Measurements from ENCODE around the gene ITPRID2.

ITPRID2 gene

DNA sequence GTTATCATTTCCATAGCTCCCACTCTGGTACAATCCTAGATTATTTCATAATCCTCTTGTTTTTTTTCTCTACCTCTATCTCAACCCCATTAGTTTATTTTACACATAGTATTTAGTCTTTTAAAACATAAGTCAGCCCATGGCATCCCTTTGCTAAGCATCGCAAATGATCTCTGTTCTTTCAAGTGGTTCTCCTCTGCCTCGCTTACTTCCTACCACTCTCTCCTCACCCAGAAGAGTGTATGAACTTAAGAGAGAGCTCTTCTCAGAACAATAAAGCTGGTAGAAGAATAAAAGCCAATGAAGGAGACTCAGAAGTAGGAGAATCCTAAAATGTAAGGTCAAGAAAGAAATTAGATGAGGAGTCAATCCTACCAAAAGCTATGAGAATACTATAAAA is 12.2 kb upstream of the ITPRID2 start:
- no peak for DNase-seq (ENCODE audit: low read depth in 1 of 2, low spot score in 1 of 2)

DNA sequence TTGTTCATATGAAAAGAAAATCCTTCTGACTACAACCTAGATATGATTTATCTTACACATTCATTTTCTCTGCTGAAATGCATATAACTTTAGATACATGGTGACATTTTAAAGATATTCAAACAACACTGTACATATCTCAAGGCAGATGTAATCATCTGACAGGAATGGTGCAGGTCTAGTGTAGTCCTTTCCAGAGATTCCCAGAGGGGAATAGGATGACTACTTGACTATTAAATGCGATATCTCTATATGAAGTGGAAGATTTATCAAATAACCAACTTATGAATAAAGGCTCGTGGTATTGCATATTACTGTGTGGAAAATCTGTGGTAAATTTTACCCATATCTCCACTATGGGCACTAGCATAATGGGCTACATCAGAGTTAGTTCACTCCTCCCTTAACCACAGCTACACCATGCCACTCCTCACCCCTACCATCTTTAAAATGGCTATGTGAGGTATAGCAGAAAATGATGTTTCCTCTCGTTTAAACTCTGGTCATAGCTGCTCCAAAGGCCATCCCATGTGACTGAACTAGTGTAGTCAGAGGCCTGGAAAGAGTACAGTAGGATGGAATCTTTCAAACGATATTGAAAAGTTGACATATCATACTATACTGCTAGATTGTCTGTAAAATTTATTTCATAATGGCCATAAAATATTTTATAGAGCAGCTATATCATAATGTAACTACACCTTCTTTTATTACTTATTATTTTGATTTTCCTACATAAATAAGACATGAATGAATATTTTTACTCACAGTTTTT is 9.1 kb upstream of the ITPRID2 start:
- DNase-seq (ENCODE audit: low read depth in 1 of 2, low spot score in 1 of 2): no peak

DNA sequence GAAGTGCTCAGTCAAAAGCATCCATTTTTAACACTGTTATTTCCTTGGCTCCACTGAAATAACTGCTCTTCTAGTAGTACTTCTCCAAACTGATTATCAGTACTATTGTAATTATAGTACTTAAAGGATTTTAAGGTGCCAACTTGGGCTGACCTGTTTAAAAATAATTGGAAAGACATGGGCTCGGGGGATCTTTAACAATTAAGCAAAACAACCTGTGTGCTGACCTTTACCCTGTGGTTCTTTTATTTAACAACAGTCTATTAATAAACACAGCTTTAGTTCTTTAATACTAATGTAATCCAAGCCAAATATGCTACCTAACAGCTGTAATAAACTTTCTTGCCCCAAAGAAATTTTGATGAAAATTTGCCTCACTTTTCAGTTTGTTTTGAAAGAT is 6.9 kb upstream of the ITPRID2 start:
- DNase-seq (ENCODE audit: low read depth in 1 of 2, low spot score in 1 of 2): no peak

DNA sequence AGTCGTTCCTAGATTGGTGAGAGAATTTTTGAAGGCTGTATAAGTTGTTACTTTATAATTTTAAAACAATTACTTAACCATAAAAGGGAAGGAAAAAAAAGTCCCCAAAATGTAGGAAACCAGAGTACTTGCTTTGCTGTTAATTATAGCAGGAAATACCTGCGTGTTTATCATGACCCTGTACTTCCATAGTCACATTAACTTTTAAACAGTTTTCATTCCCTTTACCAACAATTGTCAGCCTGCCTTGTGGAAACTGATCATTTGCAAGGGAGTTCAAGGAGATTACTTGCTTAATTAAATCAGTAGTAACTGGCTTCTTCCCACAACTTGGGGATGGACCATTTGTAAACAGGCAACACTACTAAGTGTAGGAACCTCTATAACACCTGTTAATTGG is 6.4 kb upstream of the ITPRID2 start:
- DNase-seq (ENCODE audit: low read depth in 1 of 2, low spot score in 1 of 2): no peak

DNA sequence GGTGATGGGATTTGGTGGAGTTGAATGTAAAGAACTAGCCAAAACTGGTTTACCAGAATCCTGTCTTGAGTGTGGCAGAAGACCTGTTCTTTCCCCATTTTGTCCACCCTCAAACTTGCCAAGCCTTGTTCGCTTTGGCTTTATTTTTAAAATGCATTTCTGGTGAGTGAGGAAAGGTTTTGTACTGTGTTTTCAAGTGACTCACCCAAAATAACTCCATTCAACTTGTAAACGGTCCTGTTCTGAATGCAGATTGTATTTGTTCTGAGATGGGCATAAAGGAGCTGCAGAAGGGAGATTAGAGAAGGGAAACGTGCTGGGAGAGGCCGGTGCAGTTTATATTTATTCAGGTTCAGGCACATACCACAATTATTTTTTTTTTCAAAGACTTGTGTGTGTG is 5.3 kb upstream of the ITPRID2 start:
- DNase-seq (ENCODE audit: low read depth in 1 of 2, low spot score in 1 of 2): no peak

DNA sequence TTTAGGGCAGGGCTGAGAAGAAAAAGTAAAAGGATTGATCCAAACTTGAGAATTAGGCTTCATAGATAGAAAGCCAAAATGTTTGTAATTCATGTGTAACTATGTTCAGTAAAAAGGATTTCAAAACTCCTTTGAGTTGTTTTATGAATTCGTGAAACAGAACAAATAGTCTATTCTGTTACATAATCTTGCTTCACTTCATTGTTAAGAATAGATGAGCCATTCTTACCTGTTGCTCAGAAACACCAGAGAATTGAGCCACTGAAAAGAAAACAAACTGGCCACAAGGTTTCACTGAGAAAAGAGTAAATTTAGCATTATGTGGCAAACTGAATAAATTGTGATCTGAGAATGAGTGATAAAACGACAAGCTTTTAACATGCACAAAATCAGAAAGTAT is 4.5 kb upstream of the ITPRID2 start:
- DNase-seq (ENCODE audit: low read depth in 1 of 2, low spot score in 1 of 2): no peak

DNA sequence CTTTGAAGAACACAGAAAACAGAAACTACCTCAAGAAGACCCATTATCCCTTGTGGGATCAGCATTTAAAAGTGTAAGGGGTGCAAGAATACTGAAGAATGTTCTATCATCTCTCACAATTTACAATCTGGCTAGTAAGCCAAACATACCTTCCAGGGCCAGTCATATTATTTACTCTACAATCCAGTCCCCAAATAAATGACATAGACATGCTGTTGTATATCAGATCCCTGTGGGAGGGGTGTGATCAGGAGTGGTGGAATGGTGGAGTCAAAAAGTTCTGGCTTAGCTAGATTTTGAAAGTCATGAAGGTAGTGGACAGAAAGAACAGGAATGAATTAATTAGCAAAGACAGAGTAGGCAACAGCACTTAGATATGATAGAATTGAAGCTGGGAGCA is 1.8 kb upstream of the ITPRID2 start:
- DNase-seq (ENCODE audit: low read depth in 1 of 2, low spot score in 1 of 2): no peak

DNA sequence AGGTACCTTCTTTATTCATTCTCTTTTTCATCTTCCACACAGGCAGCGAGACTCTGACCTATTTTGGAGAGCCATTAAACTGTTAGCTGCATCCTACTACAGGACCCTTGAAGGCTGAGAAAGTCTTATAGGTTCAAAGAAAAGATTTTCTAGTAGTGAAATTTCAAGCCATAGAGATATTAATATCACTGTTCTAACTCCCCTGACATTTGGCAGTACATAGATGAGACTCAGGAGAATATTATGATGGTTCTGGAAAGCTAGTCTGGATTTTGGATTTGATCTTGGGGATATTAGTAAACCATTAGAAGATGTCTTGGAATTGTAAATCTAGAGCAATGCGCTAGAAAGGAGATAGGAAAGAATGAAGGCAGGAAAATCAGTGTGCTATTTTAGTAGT is 1.3 kb upstream of the ITPRID2 start:
- no peak for DNase-seq (ENCODE audit: low read depth in 1 of 2, low spot score in 1 of 2)

DNA sequence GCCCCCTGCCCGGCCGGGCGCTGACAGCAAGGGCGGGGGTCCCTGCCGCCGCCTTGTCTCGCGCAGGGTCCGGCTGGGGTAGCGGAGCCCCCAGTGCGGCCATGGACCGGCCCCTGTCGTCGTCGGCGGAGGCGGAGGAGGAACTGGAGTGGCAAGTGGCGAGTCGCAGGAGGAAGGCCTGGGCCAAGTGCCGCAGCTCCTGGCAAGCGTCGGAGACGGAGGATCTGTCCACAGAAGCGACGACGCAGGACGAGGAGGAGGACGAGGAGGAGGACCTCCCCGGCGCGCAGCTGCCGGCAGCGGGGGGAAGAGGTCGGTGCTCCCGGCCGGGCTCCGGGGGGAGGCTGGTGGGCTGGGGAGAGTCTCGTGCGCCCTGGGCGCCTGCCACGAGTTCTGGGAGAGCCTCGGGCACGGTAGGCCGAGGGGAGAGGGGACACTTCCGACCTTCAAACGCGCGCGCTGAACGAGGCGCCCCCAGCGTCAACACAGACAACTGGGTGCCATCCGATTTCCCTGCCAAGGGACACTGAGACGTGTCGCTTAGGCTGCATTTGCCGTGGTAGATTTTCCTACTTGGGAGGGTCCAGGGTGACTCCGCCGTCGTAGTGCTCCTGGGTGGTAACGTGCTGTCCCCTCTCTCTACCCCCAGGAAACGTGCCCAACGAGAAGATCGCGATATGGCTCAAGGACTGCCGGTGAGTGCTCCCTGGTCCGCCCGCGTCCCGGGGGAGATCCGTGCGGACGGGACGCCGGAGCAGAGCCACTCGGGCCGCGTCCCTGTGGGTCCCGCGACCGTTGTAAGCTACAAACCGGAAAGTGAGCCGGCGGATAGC is 652 bp downstream of the ITPRID2 start:
- peak; percentile 31 to 43 for DNase-seq (ENCODE audit: low read depth in 1 of 2, low spot score in 1 of 2)

DNA sequence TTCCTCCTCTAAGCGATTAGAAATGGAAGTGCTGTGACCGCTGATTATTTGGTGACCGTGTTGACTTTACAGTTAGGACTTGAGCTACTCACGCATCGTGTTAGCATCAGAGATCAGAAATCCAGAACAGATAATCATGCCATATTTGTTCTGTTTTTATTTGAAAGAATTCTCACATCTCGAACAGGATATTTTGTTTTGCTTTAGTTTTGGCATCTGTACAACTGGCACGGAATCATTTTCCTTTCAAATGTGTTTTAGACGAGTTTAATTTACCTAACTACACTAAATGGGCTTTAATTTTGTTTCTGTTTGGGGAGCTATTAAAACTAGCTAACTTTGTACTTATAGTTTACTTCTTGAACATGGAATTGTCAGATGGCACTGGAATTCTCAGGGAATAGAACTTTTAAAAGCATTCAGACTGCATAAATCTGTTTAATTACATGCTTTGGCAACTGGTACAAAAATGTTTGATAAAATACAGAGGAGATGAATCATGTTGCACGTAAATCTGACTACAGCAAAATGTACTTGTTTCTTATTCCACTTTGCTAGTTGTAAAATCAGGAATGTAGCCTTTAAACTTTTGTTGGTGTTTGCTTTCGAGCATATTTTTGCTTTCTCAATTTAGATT is 1.4 kb downstream of the ITPRID2 start:
- no peak for DNase-seq (ENCODE audit: low read depth in 1 of 2, low spot score in 1 of 2)

DNA sequence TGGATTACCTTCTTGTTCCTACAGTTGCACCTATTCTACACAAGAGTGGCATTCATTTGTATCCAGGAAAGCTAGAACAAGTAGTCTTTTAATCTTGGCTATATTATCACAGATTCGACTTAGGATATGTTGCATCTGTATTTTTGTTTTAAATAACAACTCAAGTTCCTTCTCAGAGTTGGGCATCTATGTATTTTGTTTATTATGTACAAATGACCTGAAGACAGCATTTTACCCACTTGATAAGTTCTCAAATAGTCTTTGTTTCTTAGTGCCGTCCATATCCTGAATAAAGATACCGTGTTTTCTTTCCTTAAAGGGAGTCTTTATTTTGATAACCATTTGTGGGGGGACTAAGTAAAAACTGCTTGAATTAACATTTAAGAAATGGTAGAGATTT is 2.9 kb downstream of the ITPRID2 start:
- DNase-seq (ENCODE audit: low read depth in 1 of 2, low spot score in 1 of 2): no peak

DNA sequence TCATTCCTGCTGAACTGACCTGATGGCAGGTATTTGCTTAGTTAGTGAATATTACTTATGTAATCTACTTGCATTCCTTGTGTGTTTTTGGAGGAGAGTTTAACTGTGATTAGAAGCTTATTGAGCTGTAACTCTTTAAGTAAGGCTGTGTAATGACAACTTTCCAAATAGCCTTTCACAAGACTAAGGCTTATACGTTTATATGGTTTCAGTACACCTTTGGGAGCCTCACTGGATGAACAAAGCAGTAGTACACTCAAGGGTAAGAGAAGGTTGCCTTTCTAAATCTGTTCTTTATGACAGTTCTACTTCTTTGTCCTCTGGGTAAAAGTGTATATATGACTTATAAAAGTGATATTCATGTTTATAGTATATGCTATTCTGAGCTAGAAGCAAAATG is 4.3 kb downstream of the ITPRID2 start:
- no peak for DNase-seq (ENCODE audit: low read depth in 1 of 2, low spot score in 1 of 2)

DNA sequence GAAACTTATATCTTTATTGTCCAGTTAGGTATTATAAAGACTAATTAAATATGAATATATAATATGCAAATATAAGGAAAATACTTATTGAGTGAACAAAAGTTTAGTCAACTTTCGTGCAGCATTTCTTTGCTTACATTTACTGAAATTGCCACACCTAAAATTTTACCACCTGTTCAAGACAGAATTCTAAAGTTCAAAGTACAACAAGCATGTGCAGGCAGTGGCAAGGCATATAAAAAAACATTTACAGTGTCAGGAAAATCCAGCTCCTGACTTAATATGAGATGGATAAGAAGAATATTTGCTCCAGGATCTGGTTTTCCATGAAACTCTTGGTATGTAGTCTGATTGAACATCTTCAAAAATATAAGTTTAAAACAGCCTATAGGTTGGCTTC is 4.8 kb downstream of the ITPRID2 start:
- no peak for DNase-seq (ENCODE audit: low read depth in 1 of 2, low spot score in 1 of 2)

DNA sequence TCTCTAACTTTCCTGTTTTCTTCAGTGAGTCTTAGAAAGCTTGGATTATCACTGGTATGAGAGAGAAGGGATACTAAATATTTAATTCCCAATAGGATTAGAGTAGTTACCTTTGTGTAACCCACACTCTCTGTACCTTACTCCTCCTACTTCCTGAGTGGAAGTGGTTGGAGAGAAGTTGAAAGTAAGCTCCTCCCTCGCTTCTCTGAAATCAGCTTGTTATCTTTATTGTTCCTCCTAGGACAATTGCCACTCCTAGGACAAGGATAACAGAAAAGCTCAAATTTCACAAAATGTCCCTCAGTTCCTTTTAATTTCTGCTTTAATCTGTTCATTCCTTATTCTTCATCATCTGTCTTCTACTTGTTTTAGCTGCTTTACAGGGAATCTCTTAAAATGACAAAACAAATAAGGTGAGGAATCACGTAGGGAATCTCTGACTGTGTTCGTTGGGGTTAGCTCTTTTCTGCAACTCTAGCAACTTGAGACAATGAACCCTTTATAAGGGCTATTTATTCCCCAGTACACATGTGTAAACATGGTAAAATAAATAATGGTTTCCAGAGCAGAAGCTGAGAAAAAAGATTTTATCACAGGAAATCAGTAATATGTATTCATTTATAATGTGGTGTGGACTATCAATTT is 8.6 kb downstream of the ITPRID2 start:
- DNase-seq (ENCODE audit: low read depth in 1 of 2, low spot score in 1 of 2): no peak

DNA sequence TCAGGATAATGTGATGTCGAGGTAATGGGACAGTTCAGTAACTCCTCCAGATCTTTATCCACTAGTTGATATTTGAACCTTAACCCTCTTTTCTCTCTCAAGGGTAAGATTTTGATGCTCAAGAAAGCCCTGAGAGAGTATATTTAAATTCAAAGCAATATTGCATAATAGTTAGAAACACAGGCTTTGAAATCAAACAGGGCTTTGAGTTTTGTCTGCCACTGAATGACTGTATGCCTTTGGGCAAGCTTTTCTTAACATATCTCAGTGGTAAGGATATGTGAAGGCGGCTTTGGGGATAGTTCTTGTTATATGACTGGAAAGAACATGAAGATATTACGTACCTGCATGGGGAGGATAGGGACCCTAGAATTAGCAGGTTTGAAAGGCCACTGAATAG is 11.1 kb downstream of the ITPRID2 start:
- no peak for DNase-seq (ENCODE audit: low read depth in 1 of 2, low spot score in 1 of 2)

DNA sequence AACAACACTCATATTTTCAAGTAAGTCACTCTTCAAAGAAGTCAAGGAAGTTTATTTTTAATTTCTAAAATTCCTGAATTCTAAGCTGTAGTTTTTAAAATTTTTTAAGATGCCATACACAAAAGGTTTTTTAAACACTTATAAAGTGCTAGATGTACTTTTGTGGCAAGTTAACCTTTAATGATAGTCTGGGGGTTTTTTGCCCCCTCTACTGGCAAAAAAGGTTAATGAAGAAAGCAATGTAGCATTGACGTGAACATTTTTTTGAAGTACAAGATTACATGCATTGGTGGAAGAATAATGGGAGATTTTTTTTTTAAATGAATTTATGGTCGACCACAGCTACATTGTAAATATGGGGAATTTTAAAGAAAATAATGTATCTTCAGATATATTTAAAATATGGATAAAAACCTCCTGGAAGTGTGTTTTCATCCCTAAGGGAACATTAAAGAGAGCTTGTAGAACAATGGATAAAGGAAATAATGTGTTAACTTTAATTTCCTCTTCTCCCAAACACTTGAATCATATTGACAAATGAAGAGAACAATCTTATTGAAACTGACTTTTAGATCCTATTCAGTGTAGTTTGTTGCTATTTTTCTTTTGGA is 12.6 kb downstream of the ITPRID2 start:
- DNase-seq (ENCODE audit: low read depth in 1 of 2, low spot score in 1 of 2): no peak

DNA sequence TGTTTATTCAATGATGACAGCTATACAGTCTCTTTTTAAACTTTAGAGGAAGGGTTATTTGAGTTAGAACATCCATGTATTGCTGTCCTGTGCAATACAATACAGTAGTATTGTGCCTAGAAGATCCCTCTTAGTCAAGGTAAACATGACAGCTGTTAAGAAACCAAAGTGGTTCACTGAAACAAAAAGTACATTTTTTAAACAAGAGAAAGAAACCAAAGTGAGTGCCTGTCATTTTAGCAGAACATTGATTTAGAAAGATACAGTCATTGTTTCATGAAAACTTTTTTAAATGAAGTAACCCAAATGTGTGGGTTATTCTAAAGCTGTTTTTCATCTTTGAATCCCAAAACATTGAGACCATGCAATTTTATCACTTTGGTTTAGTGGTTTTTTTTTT is 15.5 kb downstream of the ITPRID2 start:
- no peak for DNase-seq (ENCODE audit: low read depth in 1 of 2, low spot score in 1 of 2)

DNA sequence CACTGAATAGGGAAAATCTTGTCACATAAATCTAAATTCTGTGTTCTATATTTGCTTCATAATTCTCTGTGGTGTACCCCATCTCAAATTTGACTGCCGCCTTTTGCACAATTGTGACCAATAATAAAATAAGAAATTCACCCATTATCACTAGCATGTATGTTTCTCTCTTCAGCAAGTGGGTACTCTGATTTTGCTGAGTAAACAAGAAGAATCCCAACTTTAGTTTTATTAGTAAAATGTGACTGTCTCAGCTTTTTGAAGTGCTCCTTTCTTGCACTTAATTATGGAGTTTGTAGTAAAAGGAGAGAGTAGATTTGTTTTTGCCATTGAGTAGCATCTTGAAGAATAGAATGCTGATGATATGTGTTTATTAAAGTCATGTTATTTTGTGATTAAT is 16.1 kb downstream of the ITPRID2 start:
- DNase-seq (ENCODE audit: low read depth in 1 of 2, low spot score in 1 of 2): no peak

DNA sequence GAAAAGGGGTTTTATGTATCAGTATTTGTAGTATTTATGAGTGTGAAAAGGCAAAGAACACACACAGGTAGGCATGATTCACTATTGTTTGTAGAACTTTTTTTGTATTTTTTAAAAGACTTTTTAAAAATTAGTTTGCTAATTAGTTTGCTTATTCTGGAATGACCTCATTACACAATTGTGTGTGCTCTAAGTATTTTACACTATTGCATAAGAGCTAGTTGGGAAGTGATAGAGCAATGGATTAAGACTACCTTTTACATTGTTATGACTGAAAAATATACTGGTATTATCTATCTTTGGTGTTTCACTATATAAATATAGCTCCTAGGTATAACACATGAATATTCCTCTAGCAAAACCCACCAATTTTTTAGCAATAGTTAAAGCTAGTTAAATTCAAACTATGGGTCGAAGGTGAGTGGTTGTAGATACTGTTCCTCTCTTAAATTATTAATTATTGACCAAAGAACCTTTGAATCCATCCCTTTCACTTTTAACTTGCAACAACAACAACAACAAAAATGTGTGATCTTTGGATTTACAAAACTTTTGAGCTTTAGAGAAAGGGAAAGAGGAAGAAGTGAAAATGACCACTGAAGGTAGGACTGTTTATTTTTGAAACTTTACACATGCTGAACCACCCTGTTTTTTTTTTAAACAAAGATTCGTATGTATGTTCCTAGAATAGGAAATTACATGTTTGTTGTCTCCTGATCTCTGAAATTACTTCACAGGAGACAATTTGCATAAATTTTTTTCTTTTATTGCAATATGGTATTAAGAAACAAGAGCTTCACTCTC is 18.7 kb downstream of the ITPRID2 start:
- no peak for DNase-seq (ENCODE audit: low read depth in 1 of 2, low spot score in 1 of 2)

DNA sequence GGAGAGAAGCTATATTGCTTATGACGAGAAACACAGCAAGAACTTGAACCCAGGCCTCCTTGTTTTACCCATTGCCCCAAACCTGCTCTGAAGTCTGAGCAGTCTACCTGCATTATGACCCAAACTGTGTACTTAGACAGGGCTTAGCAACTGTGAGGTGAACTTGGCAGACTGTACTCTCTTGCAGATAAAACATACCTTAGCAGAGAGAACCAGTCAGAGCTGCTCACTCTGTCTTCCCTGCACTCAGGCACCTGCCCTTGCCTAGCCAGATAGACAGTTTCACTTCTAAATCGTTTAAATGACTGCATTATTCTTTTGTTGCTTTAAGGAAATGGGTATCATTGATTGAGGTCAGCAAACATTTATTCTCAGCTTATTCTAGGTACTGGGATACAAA is 20.3 kb downstream of the ITPRID2 start:
- DNase-seq (ENCODE audit: low read depth in 1 of 2, low spot score in 1 of 2): no peak
